GM08714 (cell line): ENCODE results near the gene LIPC.

ENCODE experiments used
- H3K4me3 ChIP-seq: fragments of 200-500 bp; sonication (Bioruptor generic); 2 replicates; pipeline ENCODE4 v1.5.1; 2014; ENCODE audit warnings: mild to moderate bottlenecking, low read length, inconsistent platforms
- ZNF274 ChIP-seq: IDR thresholded peaks from 2 replicates; pipeline ENCODE4 v1.6.1; 2012; ENCODE audit warnings: mild to moderate bottlenecking, low read depth, low read length

LIPC gene

GRCh38 chr15:58518626-58519025 lies 86.8 kb downstream of the LIPC start:
- TF ChIP-seq ZNF274 = no peak
- no peak overlapping the region for H3K4me3 ChIP-seq

GRCh38 chr15:58519516-58519915 lies 87.7 kb downstream of the LIPC start:
- no peak for TF ChIP-seq ZNF274
- H3K4me3 ChIP-seq = no peak overlapping the region

- H3K4me3 ChIP-seq = no peak overlapping the region
- TF ChIP-seq ZNF274 = no peak
These were observed 88.7 kb downstream of the LIPC start for GRCh38 chr15:58520464-58520863.

- no peak overlapping the region for H3K4me3 ChIP-seq
- no peak for TF ChIP-seq ZNF274
These were observed 89.1 kb downstream of the LIPC start for GRCh38 chr15:58520936-58521292.

- TF ChIP-seq ZNF274 = no peak
- no peak overlapping the region for H3K4me3 ChIP-seq
These were observed 89.7 kb downstream of the LIPC start for GRCh38 chr15:58521293-58521991.

GRCh38 chr15:58522391-58522790 lies 90.6 kb downstream of the LIPC start:
- no peak for TF ChIP-seq ZNF274

GRCh38 chr15:58522865-58523264 lies 91.1 kb downstream of the LIPC start:
- H3K4me3 ChIP-seq = no peak overlapping the region
- TF ChIP-seq ZNF274 = no peak

More at GRCh38 chr15:58522391-58522790, 90.6 kb downstream of the LIPC start:
- H3K4me3 ChIP-seq = no peak overlapping the region

- no peak overlapping the region for H3K4me3 ChIP-seq
- TF ChIP-seq ZNF274 = no peak
These were observed 91.8 kb downstream of the LIPC start for GRCh38 chr15:58523634-58524033.

- no peak overlapping the region for H3K4me3 ChIP-seq
- no peak for TF ChIP-seq ZNF274
These were observed 92.5 kb downstream of the LIPC start for GRCh38 chr15:58524247-58524646.

- H3K4me3 ChIP-seq = no peak overlapping the region
- TF ChIP-seq ZNF274 = no peak
These were observed 94.2 kb downstream of the LIPC start for GRCh38 chr15:58525991-58526421.

GRCh38 chr15:58526647-58527192 lies 94.9 kb downstream of the LIPC start:
- no peak for TF ChIP-seq ZNF274
- no peak overlapping the region for H3K4me3 ChIP-seq

GRCh38 chr15:58527573-58528187 lies 95.9 kb downstream of the LIPC start:
- TF ChIP-seq ZNF274 = no peak
- H3K4me3 ChIP-seq = no peak overlapping the region

- no peak for TF ChIP-seq ZNF274
- H3K4me3 ChIP-seq = no peak overlapping the region
These were observed 96.5 kb downstream of the LIPC start for GRCh38 chr15:58528188-58528870.

- no peak for TF ChIP-seq ZNF274
- H3K4me3 ChIP-seq = no peak overlapping the region
These were observed 97.2 kb downstream of the LIPC start for GRCh38 chr15:58529041-58529440.

- no peak for TF ChIP-seq ZNF274
- no peak overlapping the region for H3K4me3 ChIP-seq
These were observed 98.3 kb downstream of the LIPC start for GRCh38 chr15:58530056-58530590.

- TF ChIP-seq ZNF274 = no peak
- no peak overlapping the region for H3K4me3 ChIP-seq
These were observed 100.3 kb downstream of the LIPC start for GRCh38 chr15:58532126-58532525.
